Left ventricle myocardium superior (tissue), 1 donor: ENCODE results near the gene EGLN3. TPM values are rescaled to one million over a fixed set of nuclear protein-coding genes. Genes with fewer than 3 reads are reported as not detected.

Experiments
- ATAC-seq: fragments of 200-7000 bp; cut with Tn5 transposase; one replicate; pipeline ENCODE4 v1.9.1; 2020; ENCODE audit warnings: mild to moderate bottlenecking, moderate library complexity
- DNase-seq: peaks from one replicate; pipeline ENCODE4 v3.0.0-alpha.2; 2020
- intact Hi-C: fragments of 100-400 bp; cut with micrococcal nuclease; formaldehyde crosslinking; loops from one replicate; pipeline ENCODE4 v1.11.0; 2022
- total RNA-seq: library from RNA; stranded (reverse); fragmentation: NEBNext Ultra II Directional; extraction: Animal tissue kit (Norgen Biotek cat#: 25700); gene quantifications from one replicate; pipeline ENCODE4 v1.2.1, GENCODE V29; 2021
- donor health status: DM: no; HTN: yes; CAD: no; lungs with severe emphysema.

Gene EGLN3
- total RNA-seq, 1 donor from 2014 or later, result 133 TPM

- ATAC-seq, result no peak
- no peak for DNase-seq
- intact Hi-C loops, result no loop called here
Observed at GRCh38 chr14:33924566-33925100, 26.2 kb downstream of the EGLN3 start.

GRCh38 chr14:33922125-33922524, 28.7 kb downstream of the EGLN3 start:
- ATAC-seq (no peak), DNase-seq (no peak)
- intact Hi-C loops, result no loop called here

- intact Hi-C loops, result no loop called here
- DNase-seq (no peak), ATAC-seq (no peak)
Observed at GRCh38 chr14:33918256-33918655, 32.6 kb downstream of the EGLN3 start.

- intact Hi-C loops, result no loop called here
- peak; percentile 40 for ATAC-seq
- no peak for DNase-seq
Observed at GRCh38 chr14:33917661-33918060, 33.2 kb downstream of the EGLN3 start.

GRCh38 chr14:33916663-33917565, 34.0 kb downstream of the EGLN3 start:
- ATAC-seq (peak; percentile 73), DNase-seq (no peak)
- intact Hi-C loops, result no loop called here

GRCh38 chr14:33915682-33916081, 35.2 kb downstream of the EGLN3 start:
- ATAC-seq, result no peak
- intact Hi-C loops, result no loop called here

GRCh38 chr14:33914676-33915516, 36.0 kb downstream of the EGLN3 start:
- DNase-seq, result no peak
- ATAC-seq, result no peak
- intact Hi-C loops, result no loop called here

More at GRCh38 chr14:33915682-33916081, 35.2 kb downstream of the EGLN3 start:
- no peak for DNase-seq

- intact Hi-C loops, result no loop called here
- ATAC-seq (no peak), DNase-seq (no peak)
Observed at GRCh38 chr14:33911046-33911445, 39.8 kb downstream of the EGLN3 start.

- DNase-seq, result no peak
- intact Hi-C loops, result no loop called here
- ATAC-seq, result no peak
Observed at GRCh38 chr14:33910435-33910834, 40.4 kb downstream of the EGLN3 start.

GRCh38 chr14:33909380-33910084, 41.3 kb downstream of the EGLN3 start:
- intact Hi-C loops, result no loop called here
- no peak for DNase-seq
- ATAC-seq, result no peak

GRCh38 chr14:33908540-33909223, 42.2 kb downstream of the EGLN3 start:
- ATAC-seq, result no peak
- intact Hi-C loops, result no loop called here

GRCh38 chr14:33906968-33907367, 43.9 kb downstream of the EGLN3 start:
- ATAC-seq, result no peak
- intact Hi-C loops, result no loop called here
- no peak for DNase-seq

More at GRCh38 chr14:33908540-33909223, 42.2 kb downstream of the EGLN3 start:
- no peak for DNase-seq

- no peak for DNase-seq
Observed at GRCh38 chr14:33904609-33905008, 46.3 kb downstream of the EGLN3 start.

GRCh38 chr14:33903369-33903768, 47.5 kb downstream of the EGLN3 start:
- ATAC-seq, result no peak
- intact Hi-C loops, result no loop called here
- no peak for DNase-seq

More at GRCh38 chr14:33904609-33905008, 46.3 kb downstream of the EGLN3 start:
- intact Hi-C loops, result no loop called here
- ATAC-seq, result no peak

- peak; percentile 11 for ATAC-seq
- intact Hi-C loops, result no loop called here
- DNase-seq, result no peak
Observed at GRCh38 chr14:33902363-33902762, 48.5 kb downstream of the EGLN3 start.

- intact Hi-C loops, result no loop called here
- DNase-seq (no peak), ATAC-seq (no peak)
Observed at GRCh38 chr14:33901426-33902155, 49.3 kb downstream of the EGLN3 start.

GRCh38 chr14:33900706-33901105, 50.2 kb downstream of the EGLN3 start:
- DNase-seq, result no peak

GRCh38 chr14:33899723-33900341, 51.0 kb downstream of the EGLN3 start:
- DNase-seq, result no peak

More at GRCh38 chr14:33900706-33901105, 50.2 kb downstream of the EGLN3 start:
- ATAC-seq, result no peak
- intact Hi-C loops, result no loop called here

More at GRCh38 chr14:33899723-33900341, 51.0 kb downstream of the EGLN3 start:
- intact Hi-C loops, result no loop called here
- ATAC-seq, result no peak
